Germinal center (tissue), 1 donor: Measurements from ENCODE around the gene MMP15.
"Not testable (repeated sequence)": the region's sequence is repeated elsewhere in the genome, so short reads cannot be mapped to it uniquely, and the experiment has no call there.

Experiments used
- DNase-seq: peaks from one replicate; pipeline ENCODE4 v3.0.0; 2012; ENCODE audit warnings: mixed read lengths, low spot score

Gene MMP15

DNA sequence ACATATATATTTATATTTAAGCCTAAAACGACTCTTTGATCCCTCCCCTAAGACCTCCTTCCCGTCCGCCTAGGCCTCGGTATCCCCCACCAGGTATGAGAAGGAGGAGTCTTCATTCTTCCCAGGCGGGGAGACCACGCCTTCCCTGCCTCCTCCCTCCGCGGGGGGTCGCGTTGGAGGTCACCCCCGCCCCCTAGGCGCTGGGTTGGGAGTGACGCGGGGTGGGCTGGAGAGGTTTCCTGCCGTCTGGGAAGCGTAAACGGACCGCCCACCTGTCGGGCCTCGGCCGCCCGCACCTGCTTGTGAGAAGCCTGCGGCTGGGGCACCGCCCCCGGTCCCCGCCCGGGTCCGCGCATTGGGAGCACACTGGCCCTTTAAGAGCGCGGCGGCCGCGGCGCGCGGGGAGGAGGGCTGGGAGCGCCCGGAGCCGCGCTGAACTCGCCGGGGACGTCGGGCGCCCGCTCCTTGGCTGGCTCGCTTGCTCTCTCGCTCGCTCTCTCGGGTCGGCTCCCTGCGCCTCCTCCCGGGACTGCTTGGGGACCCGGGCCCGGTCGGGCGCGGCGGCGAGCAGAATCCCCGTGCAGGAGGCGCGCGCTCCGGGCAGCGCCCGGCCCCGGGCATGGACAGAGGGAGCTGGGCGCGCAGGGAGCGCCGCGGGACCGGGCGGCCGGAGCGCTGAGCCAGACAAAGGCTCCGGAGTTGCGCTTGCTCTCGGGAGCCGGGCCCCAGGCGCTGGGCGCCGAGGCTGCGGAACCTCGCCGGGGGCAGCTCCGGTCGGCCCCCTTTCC, at the start of gene MMP15:
MMP15 (plus strand) TSS at position 404 of the 788 bp plus-strand sequence. CDS start 597 bp downstream, outside the sequence.
- DNase-seq: peak; percentile 72

DNA sequence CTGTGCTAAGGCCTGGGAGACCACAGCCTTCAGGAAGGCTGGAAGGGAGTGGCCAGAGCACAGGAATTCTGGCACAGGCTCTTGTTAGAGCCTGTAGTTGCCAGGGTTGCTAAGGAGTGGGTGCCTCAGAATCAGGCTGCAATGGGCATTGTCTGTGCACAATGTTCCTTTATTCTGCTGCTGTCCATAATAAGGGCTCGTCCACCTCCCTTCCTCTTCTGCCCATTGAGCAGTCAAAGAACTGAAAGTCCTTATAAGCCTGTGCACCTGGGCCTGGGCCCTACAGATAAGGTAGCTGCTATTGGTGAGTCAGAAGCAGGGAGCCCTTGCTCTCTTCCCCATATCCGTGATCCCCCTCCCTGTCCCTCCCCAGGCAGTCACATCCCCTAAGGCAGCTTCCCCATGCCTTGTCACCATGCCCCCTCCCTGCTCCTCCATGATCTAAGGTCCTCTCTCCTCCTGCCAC, 49.2 kb upstream of the MMP15 start:
- no peak for DNase-seq

DNA sequence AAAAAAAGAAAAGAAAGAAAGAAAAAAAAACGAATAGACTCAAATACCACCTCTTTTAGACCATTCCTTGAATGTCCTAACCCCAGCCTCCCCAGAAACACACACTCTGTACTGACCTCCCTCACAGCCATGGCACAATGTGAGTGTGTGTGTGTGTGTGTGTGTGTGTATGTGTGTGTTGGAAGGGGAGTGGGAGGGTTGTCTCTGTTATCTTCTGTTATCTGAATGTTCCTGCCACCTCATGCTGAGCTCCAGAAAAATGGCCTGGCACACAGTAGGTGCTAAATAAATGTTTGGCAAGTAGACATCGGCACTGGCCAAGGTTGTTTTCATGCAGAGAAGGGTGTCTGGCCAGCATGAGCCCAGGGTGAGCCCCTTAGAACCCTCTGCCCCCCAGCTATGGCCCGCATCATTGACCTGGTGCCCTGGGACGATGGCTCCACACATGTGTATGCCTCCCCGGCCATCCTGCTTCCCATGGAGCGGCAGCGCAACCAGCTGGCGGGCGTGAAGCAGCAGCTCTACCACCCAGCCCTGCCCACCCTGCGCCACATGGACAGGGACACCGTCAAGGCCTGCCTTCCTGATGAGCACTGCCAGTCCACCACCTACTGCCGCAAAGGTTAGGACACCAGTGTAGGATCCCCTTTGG, 48.0 kb upstream of the MMP15 start:
- DNase-seq: no peak

DNA sequence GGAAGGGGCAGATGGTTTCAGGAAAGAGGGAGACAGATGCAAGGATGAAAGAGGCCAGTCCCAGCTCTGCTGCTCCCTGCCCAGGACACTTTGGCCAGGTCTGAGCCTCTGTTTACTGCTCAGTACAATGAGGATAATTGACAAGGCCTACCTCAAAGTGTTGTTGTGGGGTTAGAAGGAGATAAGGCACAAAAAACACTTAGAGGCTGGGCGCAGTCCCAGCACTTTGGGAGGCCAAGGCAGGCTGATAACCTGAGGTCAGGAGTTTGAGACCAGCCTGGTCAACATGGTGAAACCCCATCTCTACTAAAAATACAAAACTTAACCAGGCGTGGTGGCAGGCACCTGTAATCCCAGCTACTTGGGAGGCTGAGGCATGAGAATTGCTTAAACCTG, 47.5 kb upstream of the MMP15 start:
- DNase-seq: not testable (repeated sequence)

DNA sequence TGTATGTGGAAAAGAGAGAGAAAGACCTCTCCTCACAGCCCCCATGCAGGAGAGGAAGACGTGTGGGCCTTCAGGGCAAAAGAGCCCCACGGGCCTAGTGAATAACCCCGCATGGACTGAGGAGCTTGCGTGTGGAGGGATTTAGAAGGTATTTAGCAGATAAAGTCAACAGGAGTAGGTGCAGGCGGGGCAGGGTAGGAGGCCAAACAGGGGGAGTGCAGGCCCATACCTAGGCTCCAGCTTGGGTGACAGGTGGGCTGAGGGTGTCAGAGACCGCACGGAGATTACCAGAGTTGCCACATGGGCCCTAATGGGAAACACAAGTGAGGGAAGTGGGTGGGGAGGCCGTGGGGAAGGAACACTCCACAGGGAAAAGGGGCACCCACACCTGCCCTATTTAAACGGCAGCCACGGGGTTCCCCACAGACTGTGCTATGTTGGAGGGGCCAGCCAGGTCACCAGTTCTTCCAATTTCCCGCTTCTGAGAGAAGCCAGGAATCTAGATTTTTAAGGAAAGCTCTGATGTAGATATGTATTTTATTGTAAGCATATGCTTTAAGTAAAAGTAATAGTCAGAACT, 46.5 kb upstream of the MMP15 start:
- no peak for DNase-seq

DNA sequence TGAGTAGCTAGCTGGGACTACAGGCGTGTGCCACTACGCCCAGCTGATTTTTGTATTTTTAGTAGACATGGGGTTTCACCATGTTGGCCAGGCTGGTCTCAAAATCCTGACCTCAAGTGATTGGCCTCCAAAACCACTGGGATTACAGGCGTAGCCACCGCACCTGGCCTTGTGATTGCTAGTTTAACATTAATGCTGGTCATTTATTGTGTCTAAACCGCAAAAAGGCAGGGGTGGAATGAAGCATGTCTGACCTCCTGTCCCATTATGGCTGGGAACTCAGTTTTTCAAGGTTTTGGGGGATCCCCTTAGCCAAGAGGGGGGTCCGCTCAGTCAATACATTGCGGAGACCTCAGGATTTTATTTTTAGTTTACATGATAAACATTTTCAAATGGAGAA, 43.9 kb upstream of the MMP15 start:
- no peak for DNase-seq

DNA sequence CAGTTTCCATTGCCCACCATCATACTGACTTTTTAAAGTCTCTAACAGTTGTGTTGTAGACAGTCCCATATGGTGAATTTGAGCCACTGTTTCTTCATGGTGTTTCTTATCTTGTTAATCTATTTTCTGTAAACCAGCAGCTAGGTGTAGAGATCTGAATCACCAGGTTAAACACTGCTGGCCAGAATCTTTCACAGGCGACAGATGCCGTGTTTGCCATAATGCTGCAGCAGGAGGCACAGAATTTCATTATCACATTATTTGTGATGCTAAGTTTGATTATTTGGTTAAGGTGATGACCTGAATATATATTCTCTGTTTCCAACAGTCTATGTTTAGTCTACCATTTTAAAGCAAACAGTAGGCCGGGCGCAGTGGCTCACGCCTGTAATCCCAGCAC, 43.2 kb upstream of the MMP15 start:
- no peak for DNase-seq

DNA sequence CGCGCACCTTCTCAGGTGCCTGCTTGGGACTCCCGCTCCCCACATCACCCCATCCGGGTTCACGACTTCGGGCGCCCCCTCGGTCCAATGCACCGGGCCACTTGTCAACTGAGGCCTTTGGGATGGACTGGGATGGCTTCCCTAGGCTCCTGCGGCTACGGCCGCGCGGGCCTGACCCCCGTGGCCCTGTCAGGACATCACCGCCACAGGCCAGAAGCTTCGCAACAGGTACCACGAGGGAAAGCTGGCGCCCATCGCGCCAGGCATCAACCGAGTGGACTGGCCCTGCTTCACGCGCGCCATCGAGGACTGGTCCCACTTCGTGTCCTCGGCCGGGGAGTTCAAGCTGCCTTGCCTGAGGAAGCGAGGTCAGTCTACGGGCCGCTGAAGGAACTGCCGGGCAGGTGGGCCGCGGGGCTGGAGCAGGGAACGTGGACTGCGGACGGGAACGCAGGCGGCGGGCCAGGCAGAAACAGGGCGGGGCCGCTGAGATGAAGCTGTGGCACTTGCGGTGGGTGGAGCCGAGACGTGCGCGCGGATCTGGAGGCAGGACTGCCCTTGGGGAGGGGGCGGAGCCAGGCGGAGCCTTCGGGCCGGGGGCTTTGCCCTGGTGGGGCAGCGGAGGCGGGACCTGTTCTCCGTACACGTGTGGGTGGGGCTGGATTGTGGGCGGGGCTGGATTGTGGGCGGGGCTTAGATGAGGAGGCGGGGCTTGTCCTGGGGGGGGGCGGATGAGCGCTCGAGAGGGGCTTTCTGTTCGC, 40.9 kb upstream of the MMP15 start:
- DNase-seq: peak; percentile 91

DNA sequence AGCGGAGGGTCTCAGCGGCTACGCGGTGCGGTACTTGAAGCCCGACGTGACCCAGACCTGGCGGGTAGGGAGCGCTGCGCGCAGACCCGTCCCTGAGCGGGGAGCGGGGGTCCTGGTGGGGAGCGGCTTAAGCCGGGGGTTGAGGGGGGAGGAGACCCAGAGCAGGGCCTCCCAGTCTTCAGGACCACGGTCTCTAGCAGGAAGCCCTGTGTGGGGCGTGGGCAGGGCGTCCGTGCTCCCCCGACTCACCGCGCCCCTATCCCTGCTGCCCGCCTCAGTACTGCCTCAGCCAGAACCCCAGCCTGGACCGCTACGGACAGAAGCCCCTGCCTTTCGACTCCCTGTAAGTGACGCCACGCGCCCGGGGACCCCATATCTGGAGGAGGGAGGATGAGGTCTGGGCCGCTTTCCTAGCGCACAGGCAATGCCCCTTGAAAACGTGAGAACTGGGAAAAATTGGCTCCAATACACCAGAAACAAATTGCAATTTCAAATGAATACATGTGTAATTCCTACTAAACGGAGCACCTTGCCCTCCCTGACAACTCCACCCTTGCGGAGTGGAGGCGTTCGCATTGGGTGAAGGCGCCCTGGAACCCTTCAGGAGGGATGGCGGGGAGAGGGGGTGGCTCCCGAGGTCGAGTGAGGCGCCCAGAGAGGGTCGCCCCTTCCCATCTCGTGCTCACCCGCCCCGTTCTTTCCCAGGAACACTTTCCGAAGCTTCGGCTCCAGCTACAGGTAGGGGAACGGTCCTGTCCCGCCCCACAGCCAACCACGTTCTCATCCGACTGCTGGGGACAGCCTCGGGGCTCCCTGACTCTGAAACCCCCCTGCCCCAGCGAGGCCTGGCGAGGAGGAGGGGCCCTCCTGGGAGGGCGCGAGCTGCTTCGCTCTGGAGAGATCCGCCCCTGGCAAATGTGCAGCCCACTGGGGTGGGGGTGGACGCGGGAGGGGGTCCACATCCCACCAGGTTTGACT, 40.1 kb upstream of the MMP15 start:
- peak; percentile 58 for DNase-seq

DNA sequence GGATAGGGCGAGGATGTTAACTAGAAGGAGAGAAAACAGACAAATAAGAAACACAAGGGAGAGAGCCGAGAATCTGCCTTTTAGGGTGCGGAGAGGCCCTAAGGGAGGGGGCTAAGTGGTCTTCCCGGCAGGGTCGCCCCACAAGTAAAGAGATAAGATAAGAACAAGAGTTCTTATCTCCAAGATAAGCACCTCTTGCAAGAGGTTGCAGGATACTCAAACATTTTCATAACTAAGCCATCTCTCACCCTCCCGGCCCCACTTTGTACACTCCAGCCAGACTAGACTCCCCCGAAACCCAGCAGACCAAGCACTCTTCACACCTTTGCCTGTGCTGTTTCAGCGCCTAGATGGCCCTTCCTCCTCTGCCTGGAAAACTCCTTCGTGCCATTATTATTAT, 39.4 kb upstream of the MMP15 start:
- DNase-seq: no peak

DNA sequence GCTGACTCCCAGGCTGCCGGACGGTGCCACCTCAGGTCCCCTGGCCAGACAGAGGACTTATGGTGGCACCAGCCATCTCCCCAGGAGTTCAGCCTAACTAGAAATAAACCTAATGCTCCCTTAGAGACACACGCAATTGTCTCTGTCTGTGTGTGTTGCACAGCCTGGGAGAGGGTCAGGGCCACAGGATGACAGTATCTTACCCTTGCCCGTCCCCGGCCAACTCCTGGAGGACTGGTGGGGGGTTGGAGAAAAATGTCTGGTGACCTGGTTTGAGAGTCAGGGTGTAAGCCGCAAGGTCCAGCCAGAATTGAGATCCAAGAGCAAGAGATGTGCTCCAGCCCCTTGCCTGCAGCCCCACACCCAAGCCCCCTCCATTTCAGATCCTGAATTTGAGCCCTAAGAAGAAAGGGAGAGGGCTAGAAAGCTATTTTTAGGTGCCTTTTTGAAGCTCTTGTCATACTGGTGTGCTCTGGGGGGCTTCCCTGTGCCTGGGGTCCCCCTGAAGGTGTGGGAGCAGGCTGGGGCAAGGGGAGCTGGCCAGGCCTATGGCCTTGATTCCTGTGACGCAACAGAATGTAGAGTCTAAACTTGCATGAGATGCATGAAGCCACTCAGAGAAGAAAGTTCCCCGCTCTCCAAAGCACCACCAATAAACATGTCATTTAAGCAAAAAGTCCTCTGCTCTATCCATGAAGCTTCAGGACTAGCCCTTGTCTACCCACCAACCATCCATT, 37.9 kb upstream of the MMP15 start:
- DNase-seq: no peak

DNA sequence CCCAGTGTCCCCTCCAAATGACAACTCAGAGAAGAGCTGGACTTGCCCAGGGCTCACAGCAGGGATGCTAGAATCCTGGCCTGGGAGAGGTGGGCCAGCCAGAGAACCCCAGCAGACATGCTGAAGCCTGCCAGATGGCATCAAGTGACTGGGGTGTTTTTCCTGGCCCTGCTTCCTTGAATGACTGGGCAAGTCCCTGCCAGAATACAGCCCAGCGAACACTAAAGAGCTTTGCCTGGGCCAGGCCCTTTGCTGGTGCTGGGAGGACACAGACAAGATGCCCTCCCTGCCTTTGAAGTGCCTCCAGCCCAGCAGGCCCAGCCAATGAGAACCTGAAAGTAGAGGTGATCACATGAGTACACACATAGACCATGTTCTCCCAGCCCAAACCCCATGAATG, 36.6 kb upstream of the MMP15 start:
- DNase-seq: no peak

DNA sequence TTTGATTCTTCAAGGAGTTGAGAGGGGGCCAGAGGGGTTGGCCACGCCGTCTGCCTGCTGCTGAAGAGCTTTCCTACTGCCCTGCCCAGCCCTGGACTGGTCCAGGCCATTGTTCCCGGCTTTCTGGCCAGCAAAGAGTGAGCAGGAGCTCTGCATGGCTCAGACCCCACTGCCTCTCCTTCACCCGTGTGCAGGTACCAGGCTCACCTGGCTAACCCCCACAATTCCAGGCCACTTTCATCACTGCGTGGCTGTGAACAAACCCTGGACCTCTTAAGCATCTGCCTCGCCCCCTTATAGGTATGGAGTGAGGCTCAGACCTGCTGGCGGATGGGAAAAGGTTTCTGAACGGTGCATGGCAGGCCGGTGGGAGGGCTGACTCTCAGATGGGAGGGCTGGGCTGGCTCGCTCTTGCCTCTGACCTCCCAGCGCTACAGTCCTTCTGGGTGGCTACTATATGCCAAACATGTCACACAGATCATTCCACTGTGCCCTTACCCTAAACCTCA, 33.9 kb upstream of the MMP15 start:
- DNase-seq: no peak

DNA sequence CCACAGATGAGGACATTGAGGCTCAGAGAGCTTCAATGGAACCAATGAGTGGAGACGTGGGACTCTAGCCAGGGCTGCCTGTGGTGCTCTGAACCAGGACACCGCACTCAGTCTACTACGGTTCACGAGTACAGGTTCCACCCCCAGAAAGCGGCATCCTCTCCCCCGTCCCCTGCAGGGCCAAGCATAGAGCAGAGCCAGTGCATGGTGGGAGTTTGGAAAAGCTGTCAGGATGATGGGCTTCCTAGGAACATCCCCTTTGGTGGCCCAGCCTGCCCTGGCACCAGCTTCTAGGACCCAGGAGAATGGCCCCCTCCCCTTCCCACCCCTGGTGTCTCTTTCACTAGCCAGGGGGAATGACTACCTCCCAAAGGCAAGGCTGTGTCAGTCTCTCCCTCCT, 33.5 kb upstream of the MMP15 start:
- DNase-seq: no peak

DNA sequence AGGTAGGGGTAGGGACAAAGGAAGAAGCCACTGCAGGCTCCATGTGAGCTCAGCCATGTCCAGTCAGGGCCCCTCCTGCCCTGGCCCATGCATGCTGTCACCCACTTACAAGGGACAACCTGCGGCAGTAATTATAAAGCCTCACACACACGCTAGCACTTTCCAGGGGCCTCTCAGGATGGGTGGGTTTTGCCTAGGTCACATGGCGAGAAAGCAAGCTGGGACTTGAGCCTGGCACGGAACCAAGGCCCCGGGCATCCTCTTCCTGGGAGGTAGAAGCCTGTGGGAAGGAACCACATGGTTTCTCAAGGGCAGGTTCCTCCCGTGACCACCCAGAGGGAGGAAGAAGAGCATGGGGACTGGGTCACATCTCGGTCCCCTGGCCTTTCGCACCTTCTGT, 32.1 kb upstream of the MMP15 start:
- DNase-seq: no peak

DNA sequence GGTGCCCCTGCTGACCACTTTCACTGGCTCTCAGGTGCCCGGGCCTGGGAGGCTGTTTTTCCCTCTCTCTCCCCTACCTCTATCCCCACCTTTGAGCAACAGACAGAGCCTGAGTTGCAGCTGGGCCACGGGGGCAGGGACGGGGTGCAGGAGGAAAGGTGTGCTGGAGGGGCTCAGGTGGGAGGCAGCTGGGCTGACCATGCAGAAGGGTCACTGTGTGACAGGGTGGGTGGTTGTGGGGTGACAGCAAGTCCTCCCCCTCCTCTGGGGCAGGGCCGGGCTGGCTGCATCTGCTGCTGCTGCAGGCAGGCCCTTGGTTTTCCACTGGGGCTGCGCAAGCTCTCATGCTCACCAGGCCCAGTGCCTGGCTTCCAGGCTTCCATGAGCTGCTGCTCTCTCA, 31.7 kb upstream of the MMP15 start:
- no peak for DNase-seq

DNA sequence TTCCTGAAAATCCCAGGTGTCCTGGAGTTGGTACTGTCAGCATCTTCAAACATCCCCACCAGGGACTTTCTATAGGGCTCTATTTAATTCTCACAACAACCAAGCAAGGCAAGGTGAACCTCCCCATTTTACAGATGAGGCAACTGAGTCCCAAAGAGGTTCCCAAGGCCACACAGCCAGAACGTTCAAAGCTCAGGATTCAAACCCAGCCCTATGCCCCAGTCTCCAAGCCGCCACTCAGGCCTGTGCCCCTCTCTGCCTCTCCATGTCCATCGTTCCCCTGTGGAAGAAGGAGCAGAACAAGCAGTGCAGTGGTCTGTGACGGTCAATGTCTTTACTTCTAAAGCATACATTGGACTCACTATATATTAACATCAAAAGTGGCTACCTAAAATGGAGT, 31.2 kb upstream of the MMP15 start:
- DNase-seq: no peak

DNA sequence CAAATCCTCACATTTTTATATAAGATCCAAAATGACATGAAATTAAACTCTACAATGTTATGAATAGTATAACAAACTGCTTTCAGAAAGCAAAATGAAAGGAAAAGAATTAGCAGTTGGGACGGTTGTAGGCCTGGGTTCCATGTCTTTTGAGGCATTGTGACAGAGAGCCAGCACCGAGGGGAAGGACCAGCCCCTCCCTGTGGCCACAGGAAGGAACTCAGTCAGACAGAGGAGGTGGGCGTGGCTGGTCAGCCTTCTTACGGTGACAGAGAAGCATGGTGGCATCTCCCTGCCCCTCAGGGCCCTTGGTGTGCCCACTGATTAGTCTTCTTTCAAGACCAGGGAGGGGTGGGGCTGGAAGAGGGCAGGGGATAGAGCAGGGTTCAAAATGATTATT, 30.8 kb upstream of the MMP15 start:
- no peak for DNase-seq

DNA sequence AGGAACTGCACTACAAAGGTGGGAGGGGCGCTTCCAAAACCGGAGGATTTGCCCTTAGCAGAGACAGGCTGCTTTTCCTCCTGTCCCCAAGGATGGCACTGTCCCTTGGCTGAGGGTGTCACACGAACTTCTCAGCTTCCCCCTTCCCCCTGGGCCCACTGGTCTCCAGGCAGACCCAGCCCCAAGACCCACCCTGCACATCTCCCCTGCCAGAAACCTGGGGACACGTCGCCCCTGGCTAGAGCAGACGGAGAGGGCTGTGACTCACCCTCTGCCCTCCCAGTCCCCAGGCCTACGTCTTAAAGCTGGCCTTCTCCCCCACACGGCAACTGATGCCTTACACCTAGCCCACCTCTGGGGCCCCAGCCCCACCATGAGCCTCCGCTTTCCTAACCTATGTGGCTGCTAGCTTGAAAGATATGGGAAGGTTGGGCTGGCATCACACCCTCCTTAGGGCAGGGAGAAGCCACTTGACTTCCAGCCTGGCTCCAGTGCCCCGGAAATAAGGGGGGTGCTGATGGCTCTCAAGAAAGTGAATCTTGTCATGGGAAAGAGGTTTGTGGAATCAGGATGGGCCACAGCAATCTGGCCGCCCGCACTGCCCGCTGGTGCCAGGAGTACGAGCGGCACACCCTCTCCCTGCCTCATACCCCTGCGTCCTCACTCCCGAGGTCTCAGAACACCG, 29.7 kb upstream of the MMP15 start:
- DNase-seq: no peak
